ENCODE data around the gene GLS. TPM values are rescaled to one million over a fixed set of nuclear protein-coding genes. Genes with fewer than 3 reads are reported as not detected.

GLS gene
- total and polyA plus RNA-seq, 2 of the 13 experiments (the other 11 are each of a cell fraction or from before 2014, with no cell fraction given): 78.6 to 183 TPM

- TF ChIP-seq ZBTB49 (CRISPR knock-in tag; IDR thresholded peaks at IDR 0.05; ENCODE audit: borderline replicate concordance): no peak
- peak; percentile 93 for TF ChIP-seq PHF20 (CRISPR knock-in tag; IDR thresholded peaks at IDR 0.05)
- no peak for TF ChIP-seq ZNF180 (CRISPR knock-in tag; IDR thresholded peaks at IDR 0.05; ENCODE audit: borderline replicate concordance, low read depth)
- peak; percentile 74; the same call in 1 of the 2 replicates for TF ChIP-seq ZBTB34 (CRISPR knock-in tag; IDR thresholded peaks at IDR 0.05)
- peak; percentile 58 for TF ChIP-seq EED (CRISPR knock-in tag; IDR thresholded peaks at IDR 0.05)
- TF ChIP-seq ZHX1 (CRISPR knock-in tag; IDR thresholded peaks at IDR 0.05; ENCODE audit: low read depth): peak; percentile 90
- TF ChIP-seq MATR3 (CRISPR knock-in tag; IDR thresholded peaks at IDR 0.05): no peak
- peak; percentile 34; the same call in 1 of the 2 replicates for TF ChIP-seq ZNF276 (CRISPR knock-in tag; IDR thresholded peaks at IDR 0.05; ENCODE audit: low read depth)
- TF ChIP-seq AGO1 (IDR thresholded peaks at IDR 0.05; ENCODE audit: low read depth, low read length, poor library complexity, severe bottlenecking): peak; percentile 63
- no peak for TF ChIP-seq MZF1 (CRISPR knock-in tag; IDR thresholded peaks at IDR 0.05; ENCODE audit: borderline replicate concordance)
- peak; percentile 99 for TF ChIP-seq ZNF350 (CRISPR knock-in tag; IDR thresholded peaks at IDR 0.05; ENCODE audit: borderline replicate concordance, low read depth)
- TF ChIP-seq ZNF652 (CRISPR knock-in tag; IDR thresholded peaks at IDR 0.05; ENCODE audit: borderline replicate concordance, low read depth): no peak
Measured at GRCh38 chr2:191013932-191014652, 133.5 kb downstream of the GLS start, which contains the start of gene STAT1 (continued).

All from HepG2 (cell line).